Measurements from ENCODE around the gene CHTF18.
"Not testable (repeated sequence)": the region's sequence is repeated elsewhere in the genome, so short reads cannot be mapped to it uniquely, and the experiment has no call there.

CHTF18 gene

GRCh38 chr16:832652-833336 is 44.4 kb downstream of the CHTF18 start:
- DNase-seq: no peak

- DNase-seq: no peak
Measured at GRCh38 chr16:833411-833810, 45.0 kb downstream of the CHTF18 start.

- DNase-seq: no peak
Measured at GRCh38 chr16:835373-835772, 47.0 kb downstream of the CHTF18 start.

GRCh38 chr16:836221-836620 is 47.8 kb downstream of the CHTF18 start:
- no peak for DNase-seq

- DNase-seq: not testable (repeated sequence)
Measured at GRCh38 chr16:836822-837221, 48.4 kb downstream of the CHTF18 start.

GRCh38 chr16:838741-839140 is 50.3 kb downstream of the CHTF18 start:
- DNase-seq: no peak

- DNase-seq: no peak
Measured at GRCh38 chr16:839643-840408, 51.4 kb downstream of the CHTF18 start.

DNA sequence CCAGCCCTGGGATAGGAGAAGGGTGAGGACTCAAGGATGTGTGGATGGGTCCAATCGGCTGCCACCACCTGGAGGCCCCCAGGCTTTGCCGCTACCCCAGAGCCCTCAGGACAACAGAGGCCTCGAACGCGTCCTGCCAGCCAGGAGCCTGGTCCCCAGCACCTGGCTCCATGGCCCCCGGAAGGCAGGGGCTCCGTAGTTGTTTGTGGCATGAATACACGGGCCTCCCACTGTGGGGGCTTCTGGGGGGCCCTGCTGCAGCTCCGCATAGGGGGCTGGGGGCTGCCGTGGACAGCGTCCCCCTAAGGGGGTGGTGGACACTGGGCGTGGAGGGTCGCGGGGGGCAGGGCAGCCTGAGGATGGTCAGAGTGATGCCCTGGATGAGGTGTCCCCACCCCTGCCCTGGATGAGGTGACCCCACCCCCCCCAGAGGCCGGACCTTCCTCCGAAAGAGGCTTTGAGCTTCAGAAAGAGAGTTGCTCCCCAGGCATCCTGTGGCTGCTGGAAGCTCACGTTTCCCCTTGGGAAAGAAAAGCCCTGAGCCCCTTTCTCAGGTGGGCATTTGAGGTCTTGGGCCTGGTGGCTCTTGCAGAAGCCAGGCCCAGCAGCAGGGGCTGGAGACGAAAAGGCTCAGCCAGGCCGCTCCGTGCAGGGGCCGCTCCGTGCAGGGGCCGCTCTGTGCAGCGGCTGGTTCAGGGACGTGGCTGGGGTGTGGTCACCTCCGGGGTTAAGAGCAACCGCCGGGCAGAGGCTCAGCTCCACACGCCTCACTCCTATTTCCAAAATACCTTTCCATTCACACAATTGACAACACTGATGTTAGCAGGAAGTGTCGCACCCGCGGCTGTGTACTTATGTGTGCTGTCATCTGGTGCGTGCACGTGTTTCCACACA is 52.4 kb downstream of the CHTF18 start:
- DNase-seq: no peak

- no peak for DNase-seq
Measured at GRCh38 chr16:841455-842060, 53.1 kb downstream of the CHTF18 start.

GRCh38 chr16:842061-842476 is 53.6 kb downstream of the CHTF18 start:
- no peak for DNase-seq

- DNase-seq: no peak
Measured at GRCh38 chr16:842711-843560, 54.5 kb downstream of the CHTF18 start.

DNA sequence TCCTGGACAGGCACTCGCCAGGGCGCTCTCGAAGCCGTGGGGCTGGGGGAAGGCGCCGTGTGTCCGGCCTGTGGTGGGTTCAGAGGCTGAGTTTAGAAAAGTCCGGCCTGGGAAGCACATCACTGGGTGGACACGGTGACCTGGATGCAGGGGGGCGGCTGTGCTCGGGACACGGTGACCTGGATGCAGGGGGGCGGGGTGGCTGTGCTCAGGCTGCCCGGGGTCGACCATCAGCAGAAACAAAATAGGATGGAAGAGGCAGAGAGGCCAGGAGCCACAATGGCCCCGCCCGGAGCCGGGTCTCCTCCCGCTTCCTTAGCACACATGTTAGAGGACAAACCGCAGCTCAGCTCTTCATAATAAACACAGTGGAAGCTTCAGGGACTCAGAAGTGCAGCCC is 55.4 kb downstream of the CHTF18 start:
- DNase-seq: no peak

- DNase-seq: no peak
Measured at GRCh38 chr16:844638-845350, 56.4 kb downstream of the CHTF18 start.

- DNase-seq: no peak
Measured at GRCh38 chr16:845351-845745, 56.9 kb downstream of the CHTF18 start.

DNA sequence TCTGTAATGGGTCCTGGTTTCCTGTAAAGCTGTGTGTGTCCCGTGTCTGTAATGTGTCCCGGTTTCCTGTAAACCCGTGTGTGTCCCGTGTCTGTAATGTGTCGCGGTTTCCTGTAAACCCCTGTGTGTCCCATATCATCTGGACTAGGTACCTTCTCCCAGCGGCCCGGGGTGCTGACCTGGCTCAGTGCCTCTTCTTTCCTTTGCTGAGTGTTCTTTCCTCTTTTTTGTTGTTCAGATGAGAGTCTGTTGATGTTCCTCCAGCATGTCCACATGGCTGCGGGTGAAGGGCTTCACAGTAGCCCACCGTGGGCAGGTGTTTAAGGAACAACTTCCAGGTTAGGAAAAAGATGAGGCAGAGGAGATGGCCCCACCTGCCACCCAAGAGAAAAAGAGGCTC is 58.7 kb downstream of the CHTF18 start:
- DNase-seq: no peak

All from EL (cell line).